WTC11 (cell line): ENCODE results near the gene CCSER1. TPM values are rescaled to one million over a fixed set of nuclear protein-coding genes. Genes with fewer than 3 reads are reported as not detected.

ENCODE experiments used
- ATAC-seq: fragments of 200-7000 bp; cut with Tn5 transposase; 2 replicates; pipeline ENCODE4 v1.10.0; 2021; ENCODE audit warnings: mild to moderate bottlenecking, moderate library complexity
- CTCF ChIA-PET: fragments of 300-600 bp; sonication (Branson Sonifier 250); formaldehyde crosslinking; loops from one replicate; lab custom pipeline; 2021; ENCODE audit warnings: antibody characterized with exemption; lab: Charles Lee
- POLR2A ChIA-PET: fragments of 350-600 bp; sonication (Branson Sonifier 250); formaldehyde crosslinking; loops from one replicate; lab custom pipeline; 2021; ENCODE audit warnings: antibody characterized with exemption; lab: Charles Lee
- DNase-seq: peaks from one replicate; pipeline ENCODE4 v3.0.0; 2021; ENCODE audit warnings: low spot score
- H3K27ac Mint-ChIP-seq: 2 replicates; pipeline ENCODE4 v1.8.0; 2021; ENCODE audit warnings: mixed read lengths
- H3K27me3 Mint-ChIP-seq: 2 replicates; pipeline ENCODE4 v1.8.0; 2021; ENCODE audit warnings: low read depth, mild to moderate bottlenecking, moderate library complexity, mixed read lengths
- H3K36me3 Mint-ChIP-seq: 2 replicates; pipeline ENCODE4 v1.8.0; 2021; ENCODE audit warnings: mixed read lengths
- H3K4me1 Mint-ChIP-seq: 2 replicates; pipeline ENCODE4 v1.8.0; 2022; ENCODE audit warnings: mixed read lengths
- H3K4me3 Mint-ChIP-seq: 2 replicates; pipeline ENCODE4 v1.8.0; 2021; ENCODE audit warnings: mild to moderate bottlenecking, moderate library complexity, mixed read lengths
- H3K9me3 Mint-ChIP-seq: 2 replicates; pipeline ENCODE4 v1.8.0; 2021; ENCODE audit warnings: mixed read lengths
- ATF1 ChIP-seq: sonication (generic); formaldehyde crosslinking; IDR thresholded peaks from 2 replicates; pipeline ENCODE4 v1.8.1; 2023; ENCODE audit warnings: mild to moderate bottlenecking, moderate library complexity, missing genetic modification reagents
- CREM ChIP-seq: sonication (generic); formaldehyde crosslinking; IDR thresholded peaks from 2 replicates; pipeline ENCODE4 v1.8.1; 2022; ENCODE audit warnings: mild to moderate bottlenecking, missing genetic modification reagents, moderate library complexity
- ESRRA ChIP-seq: sonication (generic); formaldehyde crosslinking; IDR thresholded peaks from 2 replicates; pipeline ENCODE4 v1.8.1; 2022; ENCODE audit warnings: mild to moderate bottlenecking, missing genetic modification reagents, borderline replicate concordance
- IRF1 ChIP-seq: sonication (generic); formaldehyde crosslinking; IDR thresholded peaks from 2 replicates; pipeline ENCODE4 v1.8.0; 2023; ENCODE audit warnings: missing genetic modification reagents
- JAZF1 ChIP-seq: fragments of 250-450 bp; sonication (Bioruptor Pico); IDR thresholded peaks from 2 replicates; pipeline ENCODE4 v1.9.0; 2021; ENCODE audit warnings: moderate library complexity, mild to moderate bottlenecking, inconsistent platforms
- NFATC4 ChIP-seq: fragments of 250-450 bp; sonication (Bioruptor Pico); IDR thresholded peaks from 2 replicates; pipeline ENCODE4 v1.9.0; 2021; ENCODE audit warnings: mild to moderate bottlenecking
- NFE2L1 ChIP-seq: sonication (generic); formaldehyde crosslinking; IDR thresholded peaks from 2 replicates; pipeline ENCODE4 v1.8.1; 2023; ENCODE audit warnings: missing genetic modification reagents
- SP1 ChIP-seq: sonication (generic); formaldehyde crosslinking; conservative IDR thresholded peaks from 2 replicates; pipeline ENCODE4 v1.8.1; 2022; ENCODE audit warnings: missing genetic modification reagents
- ZBTB21 ChIP-seq: sonication (generic); formaldehyde crosslinking; IDR thresholded peaks from 2 replicates; pipeline ENCODE4 v1.8.1; 2023; ENCODE audit warnings: mild to moderate bottlenecking, missing genetic modification reagents, borderline replicate concordance
- ZNF263 ChIP-seq: sonication (generic); formaldehyde crosslinking; IDR thresholded peaks from 2 replicates; pipeline ENCODE4 v1.8.1; 2022; ENCODE audit warnings: low read depth, mild to moderate bottlenecking, moderate library complexity, missing genetic modification reagents
- ZNF281 ChIP-seq: sonication (generic); formaldehyde crosslinking; IDR thresholded peaks from 2 replicates; pipeline ENCODE4 v1.8.0; 2023; ENCODE audit warnings: mild to moderate bottlenecking, missing genetic modification reagents
- ZNF425 ChIP-seq: fragments of 250-450 bp; sonication (Bioruptor Pico); conservative IDR thresholded peaks from 2 replicates; pipeline ENCODE4 v1.9.0; 2021; ENCODE audit warnings: mild to moderate bottlenecking
- total RNA-seq: library from RNA; stranded (reverse); gene quantifications from 3 replicates; pipeline ENCODE4 v1.2.3, GENCODE V29; 2021
- TF ChIP-seq, protein P1 (sequence below): sonication (generic); formaldehyde crosslinking; IDR thresholded peaks from 2 replicates; pipeline ENCODE4 v1.8.1; 2022; ENCODE audit warnings: low read depth, mild to moderate bottlenecking, moderate library complexity, missing genetic modification reagents, borderline replicate concordance
- TF ChIP-seq, protein P2 (sequence below): sonication (generic); formaldehyde crosslinking; IDR thresholded peaks from 2 replicates; pipeline ENCODE4 v1.8.1; 2023; ENCODE audit warnings: mild to moderate bottlenecking, missing genetic modification reagents
- TF ChIP-seq, protein P3 (sequence below): sonication (generic); formaldehyde crosslinking; IDR thresholded peaks from 2 replicates; pipeline ENCODE4 v1.8.0; 2022; ENCODE audit warnings: missing genetic modification reagents
- TF ChIP-seq, protein P4 (sequence below): sonication (generic); formaldehyde crosslinking; IDR thresholded peaks from 2 replicates; pipeline ENCODE4 v1.8.1; 2023; ENCODE audit warnings: mild to moderate bottlenecking, missing genetic modification reagents
- TF ChIP-seq, protein P5 (sequence below): sonication (generic); formaldehyde crosslinking; IDR thresholded peaks from 2 replicates; pipeline ENCODE4 v1.8.1; 2023; ENCODE audit warnings: mild to moderate bottlenecking, missing genetic modification reagents, moderate library complexity

The CCSER1 gene
- total RNA-seq, 1 experiment from 2014 or later = 0.87 TPM

DNA sequence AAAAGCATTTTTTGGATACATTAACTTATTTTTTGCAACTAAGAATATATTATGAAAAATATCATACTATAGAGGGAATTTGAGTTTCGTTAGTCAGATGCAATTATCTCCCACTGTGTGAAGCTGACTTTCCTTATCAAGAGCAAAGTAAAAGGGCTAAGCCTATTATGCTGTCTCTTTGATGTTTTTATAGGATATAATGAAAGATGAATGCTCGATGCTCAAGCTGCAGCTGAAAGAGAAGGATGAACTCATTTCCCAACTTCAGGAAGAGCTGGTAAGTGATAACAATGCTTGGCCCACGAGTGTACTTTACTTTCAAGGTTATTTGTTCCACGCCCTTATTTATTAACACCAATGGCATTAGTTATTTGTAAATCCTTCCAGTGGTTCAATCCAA is 688.4 kb downstream of the CCSER1 start (continued):
- TF ChIP-seq NFATC4 (CRISPR knock-in tag) = no peak
- no peak for TF ChIP-seq ZNF425 (CRISPR knock-in tag)
- no peak for TF ChIP-seq NFE2L1 (CRISPR knock-in tag)
- no peak for TF ChIP-seq ESRRA (CRISPR knock-in tag)
- TF ChIP-seq, protein P1, sequence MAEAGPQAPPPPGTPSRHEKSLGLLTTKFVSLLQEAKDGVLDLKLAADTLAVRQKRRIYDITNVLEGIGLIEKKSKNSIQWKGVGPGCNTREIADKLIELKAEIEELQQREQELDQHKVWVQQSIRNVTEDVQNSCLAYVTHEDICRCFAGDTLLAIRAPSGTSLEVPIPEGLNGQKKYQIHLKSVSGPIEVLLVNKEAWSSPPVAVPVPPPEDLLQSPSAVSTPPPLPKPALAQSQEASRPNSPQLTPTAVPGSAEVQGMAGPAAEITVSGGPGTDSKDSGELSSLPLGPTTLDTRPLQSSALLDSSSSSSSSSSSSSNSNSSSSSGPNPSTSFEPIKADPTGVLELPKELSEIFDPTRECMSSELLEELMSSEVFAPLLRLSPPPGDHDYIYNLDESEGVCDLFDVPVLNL = no peak
- no peak for TF ChIP-seq CREM (CRISPR knock-in tag)
- TF ChIP-seq, protein P2, sequence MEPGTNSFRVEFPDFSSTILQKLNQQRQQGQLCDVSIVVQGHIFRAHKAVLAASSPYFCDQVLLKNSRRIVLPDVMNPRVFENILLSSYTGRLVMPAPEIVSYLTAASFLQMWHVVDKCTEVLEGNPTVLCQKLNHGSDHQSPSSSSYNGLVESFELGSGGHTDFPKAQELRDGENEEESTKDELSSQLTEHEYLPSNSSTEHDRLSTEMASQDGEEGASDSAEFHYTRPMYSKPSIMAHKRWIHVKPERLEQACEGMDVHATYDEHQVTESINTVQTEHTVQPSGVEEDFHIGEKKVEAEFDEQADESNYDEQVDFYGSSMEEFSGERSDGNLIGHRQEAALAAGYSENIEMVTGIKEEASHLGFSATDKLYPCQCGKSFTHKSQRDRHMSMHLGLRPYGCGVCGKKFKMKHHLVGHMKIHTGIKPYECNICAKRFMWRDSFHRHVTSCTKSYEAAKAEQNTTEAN = no peak
- TF ChIP-seq ZNF281 = no peak
- TF ChIP-seq, protein P3, sequence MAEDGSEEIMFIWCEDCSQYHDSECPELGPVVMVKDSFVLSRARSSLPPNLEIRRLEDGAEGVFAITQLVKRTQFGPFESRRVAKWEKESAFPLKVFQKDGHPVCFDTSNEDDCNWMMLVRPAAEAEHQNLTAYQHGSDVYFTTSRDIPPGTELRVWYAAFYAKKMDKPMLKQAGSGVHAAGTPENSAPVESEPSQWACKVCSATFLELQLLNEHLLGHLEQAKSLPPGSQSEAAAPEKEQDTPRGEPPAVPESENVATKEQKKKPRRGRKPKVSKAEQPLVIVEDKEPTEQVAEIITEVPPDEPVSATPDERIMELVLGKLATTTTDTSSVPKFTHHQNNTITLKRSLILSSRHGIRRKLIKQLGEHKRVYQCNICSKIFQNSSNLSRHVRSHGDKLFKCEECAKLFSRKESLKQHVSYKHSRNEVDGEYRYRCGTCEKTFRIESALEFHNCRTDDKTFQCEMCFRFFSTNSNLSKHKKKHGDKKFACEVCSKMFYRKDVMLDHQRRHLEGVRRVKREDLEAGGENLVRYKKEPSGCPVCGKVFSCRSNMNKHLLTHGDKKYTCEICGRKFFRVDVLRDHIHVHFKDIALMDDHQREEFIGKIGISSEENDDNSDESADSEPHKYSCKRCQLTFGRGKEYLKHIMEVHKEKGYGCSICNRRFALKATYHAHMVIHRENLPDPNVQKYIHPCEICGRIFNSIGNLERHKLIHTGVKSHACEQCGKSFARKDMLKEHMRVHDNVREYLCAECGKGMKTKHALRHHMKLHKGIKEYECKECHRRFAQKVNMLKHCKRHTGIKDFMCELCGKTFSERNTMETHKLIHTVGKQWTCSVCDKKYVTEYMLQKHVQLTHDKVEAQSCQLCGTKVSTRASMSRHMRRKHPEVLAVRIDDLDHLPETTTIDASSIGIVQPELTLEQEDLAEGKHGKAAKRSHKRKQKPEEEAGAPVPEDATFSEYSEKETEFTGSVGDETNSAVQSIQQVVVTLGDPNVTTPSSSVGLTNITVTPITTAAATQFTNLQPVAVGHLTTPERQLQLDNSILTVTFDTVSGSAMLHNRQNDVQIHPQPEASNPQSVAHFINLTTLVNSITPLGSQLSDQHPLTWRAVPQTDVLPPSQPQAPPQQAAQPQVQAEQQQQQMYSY = no peak
- TF ChIP-seq, protein P4, sequence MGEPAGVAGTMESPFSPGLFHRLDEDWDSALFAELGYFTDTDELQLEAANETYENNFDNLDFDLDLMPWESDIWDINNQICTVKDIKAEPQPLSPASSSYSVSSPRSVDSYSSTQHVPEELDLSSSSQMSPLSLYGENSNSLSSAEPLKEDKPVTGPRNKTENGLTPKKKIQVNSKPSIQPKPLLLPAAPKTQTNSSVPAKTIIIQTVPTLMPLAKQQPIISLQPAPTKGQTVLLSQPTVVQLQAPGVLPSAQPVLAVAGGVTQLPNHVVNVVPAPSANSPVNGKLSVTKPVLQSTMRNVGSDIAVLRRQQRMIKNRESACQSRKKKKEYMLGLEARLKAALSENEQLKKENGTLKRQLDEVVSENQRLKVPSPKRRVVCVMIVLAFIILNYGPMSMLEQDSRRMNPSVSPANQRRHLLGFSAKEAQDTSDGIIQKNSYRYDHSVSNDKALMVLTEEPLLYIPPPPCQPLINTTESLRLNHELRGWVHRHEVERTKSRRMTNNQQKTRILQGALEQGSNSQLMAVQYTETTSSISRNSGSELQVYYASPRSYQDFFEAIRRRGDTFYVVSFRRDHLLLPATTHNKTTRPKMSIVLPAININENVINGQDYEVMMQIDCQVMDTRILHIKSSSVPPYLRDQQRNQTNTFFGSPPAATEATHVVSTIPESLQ (CRISPR knock-in tag) = no peak
- no peak for TF ChIP-seq ZNF263 (CRISPR knock-in tag)

DNA sequence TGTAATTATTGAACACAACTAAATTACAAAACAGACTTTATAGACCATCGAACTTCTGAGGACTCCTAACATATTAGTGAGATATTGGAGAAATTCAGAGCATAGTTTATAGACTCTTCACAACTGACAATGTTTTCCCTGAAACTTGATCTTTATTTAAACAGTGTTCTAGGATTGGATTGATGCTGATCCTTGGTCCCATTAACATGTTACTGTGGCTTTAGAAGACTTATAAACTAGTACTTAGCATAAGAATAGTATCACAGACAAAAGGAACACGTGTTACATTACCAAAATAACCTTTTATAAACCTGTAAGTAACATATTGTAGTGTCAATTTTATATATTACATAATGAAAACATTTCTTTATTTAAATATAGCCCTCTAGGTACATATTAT is 689.6 kb downstream of the CCSER1 start:
- H3K27me3 Mint-ChIP-seq = no peaks in the 10 kb centered on the region
- H3K4me3 Mint-ChIP-seq = no peak overlapping the region
- no peak overlapping the region for H3K27ac Mint-ChIP-seq

More for the DNA sequence above, 689.6 kb downstream of the CCSER1 start:
- ChIA-PET POLR2A (no interaction called here), CTCF (no interaction called here)
- ATAC-seq = 0 out of 2 replicates have a peak, but pooled peaks have one; percentile 41
- peaks cover 37% of the 10 kb centered on the region for H3K9me3 Mint-ChIP-seq
- H3K4me1 Mint-ChIP-seq = peaks cover 23% of the 10 kb centered on the region
- no peak for DNase-seq
- TF ChIP-seq JAZF1 (CRISPR knock-in tag) (no peak), IRF1 (no peak), CREM (CRISPR knock-in tag) (no peak), SP1 (no peak), ZBTB21 (CRISPR knock-in tag) (no peak), ATF1 (CRISPR knock-in tag) (no peak)
- TF ChIP-seq, protein P5, sequence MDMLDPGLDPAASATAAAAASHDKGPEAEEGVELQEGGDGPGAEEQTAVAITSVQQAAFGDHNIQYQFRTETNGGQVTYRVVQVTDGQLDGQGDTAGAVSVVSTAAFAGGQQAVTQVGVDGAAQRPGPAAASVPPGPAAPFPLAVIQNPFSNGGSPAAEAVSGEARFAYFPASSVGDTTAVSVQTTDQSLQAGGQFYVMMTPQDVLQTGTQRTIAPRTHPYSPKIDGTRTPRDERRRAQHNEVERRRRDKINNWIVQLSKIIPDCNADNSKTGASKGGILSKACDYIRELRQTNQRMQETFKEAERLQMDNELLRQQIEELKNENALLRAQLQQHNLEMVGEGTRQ (CRISPR knock-in tag) = no peak
- peaks cover 38% of the 10 kb centered on the region for H3K36me3 Mint-ChIP-seq
